GM21360 (cell line): ENCODE results near the gene TEKT3.

Experiments used
- ATAC-seq: cut with Tn5 transposase; IDR thresholded peaks from one replicate; pipeline ENCODE4 v1.9.1; 2021; ENCODE audit warnings: mild to moderate bottlenecking, moderate library complexity; ENCODE audit not compliant: unreplicated experiment

Gene TEKT3

GRCh38 chr17:15350777-15351477 lies 9.5 kb upstream of the TEKT3 start:
- no peak for ATAC-seq

GRCh38 chr17:15349119-15349518 lies 7.7 kb upstream of the TEKT3 start:
- ATAC-seq = no peak

- no peak for ATAC-seq
Measured at GRCh38 chr17:15348021-15348420, 6.6 kb upstream of the TEKT3 start.

GRCh38 chr17:15346066-15346595 lies 4.7 kb upstream of the TEKT3 start:
- no peak for ATAC-seq

- no peak for ATAC-seq
Measured at GRCh38 chr17:15343749-15344148, 2.4 kb upstream of the TEKT3 start.

GRCh38 chr17:15342460-15342859 lies 1.1 kb upstream of the TEKT3 start:
- ATAC-seq = no peak

GRCh38 chr17:15341966-15342365 lies 569 bp upstream of the TEKT3 start:
- no peak for ATAC-seq

GRCh38 chr17:15340966-15341365 lies 431 bp downstream of the TEKT3 start:
- ATAC-seq = no peak

GRCh38 chr17:15335446-15335845 lies 6.0 kb downstream of the TEKT3 start:
- no peak for ATAC-seq

GRCh38 chr17:15334266-15334665 lies 7.1 kb downstream of the TEKT3 start:
- no peak for ATAC-seq

GRCh38 chr17:15332338-15332737 lies 9.1 kb downstream of the TEKT3 start:
- no peak for ATAC-seq

- no peak for ATAC-seq
Measured at GRCh38 chr17:15323131-15323530, 18.3 kb downstream of the TEKT3 start.

- ATAC-seq = no peak
Measured at GRCh38 chr17:15321556-15322251, 19.7 kb downstream of the TEKT3 start.

- ATAC-seq = no peak
Measured at GRCh38 chr17:15319452-15320010, 21.9 kb downstream of the TEKT3 start.

- no peak for ATAC-seq
Measured at GRCh38 chr17:15311996-15312395, 29.4 kb downstream of the TEKT3 start.

- ATAC-seq = no peak
Measured at GRCh38 chr17:15309793-15310192, 31.6 kb downstream of the TEKT3 start.

GRCh38 chr17:15309236-15309635 lies 32.2 kb downstream of the TEKT3 start:
- ATAC-seq = no peak

GRCh38 chr17:15308758-15309157 lies 32.6 kb downstream of the TEKT3 start:
- no peak for ATAC-seq

- ATAC-seq = no peak
Measured at GRCh38 chr17:15307710-15308111, 33.7 kb downstream of the TEKT3 start.

GRCh38 chr17:15303851-15304250 lies 37.5 kb downstream of the TEKT3 start:
- no peak for ATAC-seq

- ATAC-seq = no peak
Measured at GRCh38 chr17:15303268-15303667, 38.1 kb downstream of the TEKT3 start.

- no peak for ATAC-seq
Measured at GRCh38 chr17:15301845-15302244, 39.6 kb downstream of the TEKT3 start.
